ENCODE measurements around the gene TMA7.
A peak's percentile ranks its signal among the peaks of the same experiment; 100 is the strongest.
"Not testable (repeated sequence)": the region's sequence is repeated elsewhere in the genome, so short reads cannot be mapped to it uniquely, and the experiment has no call there.

TMA7 gene

DNA sequence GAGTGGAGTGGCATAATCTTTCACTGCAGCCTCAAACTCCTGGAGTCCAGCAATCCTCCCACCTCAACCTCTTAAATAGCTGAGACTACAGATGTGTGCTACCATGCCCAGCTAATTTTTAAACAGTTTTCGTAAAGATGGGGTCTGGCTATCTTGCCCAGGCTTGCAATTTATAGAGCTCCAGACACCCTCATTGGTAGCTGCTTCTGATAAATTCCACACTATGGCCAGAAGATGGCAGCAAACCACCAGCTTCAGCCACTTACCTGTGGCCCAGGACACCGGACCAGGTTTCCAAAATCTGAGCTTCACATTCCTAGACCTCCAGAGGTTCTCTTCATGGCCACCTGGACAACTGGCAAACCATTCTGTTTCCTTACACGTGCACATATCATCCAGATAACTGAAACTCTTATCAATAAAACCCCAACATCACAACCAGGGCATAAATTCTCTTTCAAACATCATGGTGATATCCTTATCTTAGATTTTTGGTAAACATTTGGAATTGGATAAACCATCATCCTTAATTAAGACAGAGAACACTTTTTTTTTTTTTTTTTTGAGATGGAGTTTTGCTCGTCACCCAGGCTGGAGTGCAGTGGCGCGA lies 39.1 kb upstream of the TMA7 start:
- peak; percentile 66 for DNase-seq (ENCODE audit: low read depth, low spot score)

DNA sequence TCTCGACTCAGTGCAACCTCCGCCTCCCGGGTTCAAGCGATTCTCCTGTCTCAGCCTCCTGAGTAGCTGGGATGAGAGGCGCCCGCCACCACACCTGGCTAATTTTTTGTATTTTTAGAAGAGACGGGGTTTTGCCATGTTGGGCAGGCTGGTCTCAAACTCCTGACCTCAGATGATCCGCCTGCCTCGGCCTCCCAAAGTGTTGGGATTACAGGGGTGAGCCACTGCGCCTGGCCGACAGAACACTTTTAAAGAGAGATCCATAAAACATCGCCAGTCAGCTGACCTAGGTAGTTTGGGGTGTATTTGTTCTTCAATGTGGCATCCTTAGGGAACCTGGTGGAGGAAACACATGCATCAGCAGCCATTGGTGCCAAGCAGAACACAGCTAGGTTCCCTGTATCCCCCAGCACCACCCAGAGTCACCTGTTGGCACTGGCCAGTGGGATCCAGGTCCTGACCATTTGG lies 38.6 kb upstream of the TMA7 start:
- H3K36me3 ChIP-seq (ENCODE audit: insufficient read depth, insufficient read length, low read length): peaks cover 55% of the 10 kb centered on the region
- H3K9me3 ChIP-seq (ENCODE audit: insufficient read depth, low read length); H3K4me1 ChIP-seq (ENCODE audit: insufficient read depth, insufficient read length); H3K9ac ChIP-seq (ENCODE audit: insufficient read length, low read depth); H3K4me3 ChIP-seq (ENCODE audit: insufficient read length, low read depth); DNase-seq (ENCODE audit: low read depth, low spot score); H3K27me3 ChIP-seq (ENCODE audit: insufficient read depth, insufficient read length): not testable (repeated sequence)

More for the DNA sequence above, 39.1 kb upstream of the TMA7 start:
- peaks cover 2% of the 10 kb centered on the region for H3K4me1 ChIP-seq (ENCODE audit: insufficient read depth, insufficient read length)
- H3K9ac ChIP-seq (ENCODE audit: insufficient read length, low read depth): no peak overlapping the region
- no peaks in the 10 kb centered on the region for H3K27me3 ChIP-seq (ENCODE audit: insufficient read depth, insufficient read length)
- H3K9me3 ChIP-seq (ENCODE audit: insufficient read depth, low read length): no peaks in the 10 kb centered on the region
- no peak overlapping the region for H3K4me3 ChIP-seq (ENCODE audit: insufficient read length, low read depth)
- TF ChIP-seq ZNF274 (IDR thresholded peaks at IDR 0.05; ENCODE audit: low read depth, low read length): no peak
- TF ChIP-seq YY1 (IDR thresholded peaks at IDR 0.05; ENCODE audit: insufficient read depth, insufficient read length): no peak
- TF ChIP-seq SUZ12 (IDR thresholded peaks at IDR 0.05; ENCODE audit: extremely low read depth, insufficient read depth, insufficient read length): no peak
- H3K36me3 ChIP-seq (ENCODE audit: insufficient read depth, insufficient read length, low read length): peaks cover 50% of the 10 kb centered on the region

DNA sequence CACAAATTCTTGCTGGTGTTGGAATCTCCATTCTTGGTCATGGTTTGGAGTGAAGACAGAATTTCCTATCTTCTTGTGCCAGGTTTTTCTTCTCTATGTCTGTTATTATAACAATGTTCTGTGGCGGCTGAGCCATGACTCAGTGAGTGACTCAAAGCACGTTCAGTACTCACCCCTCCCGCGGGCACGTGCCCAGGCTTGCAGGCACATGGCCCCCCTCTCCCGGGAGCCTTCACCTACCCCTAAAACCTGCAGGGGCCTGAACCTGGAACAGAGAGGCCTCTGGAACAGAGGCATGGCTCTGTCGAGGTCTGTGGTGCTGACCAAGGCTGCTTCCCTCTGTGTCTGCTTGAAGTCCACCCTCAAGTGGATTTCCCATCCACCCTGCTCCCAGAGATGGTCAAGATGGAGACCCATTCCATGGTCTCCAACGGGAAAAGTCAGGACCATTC lies 37.8 kb upstream of the TMA7 start:
- peaks cover 64% of the 10 kb centered on the region for H3K36me3 ChIP-seq (ENCODE audit: insufficient read depth, insufficient read length, low read length)
- no peak for DNase-seq (ENCODE audit: low read depth, low spot score)
- H3K9ac ChIP-seq (ENCODE audit: insufficient read length, low read depth): no peak overlapping the region
- no peaks in the 10 kb centered on the region for H3K9me3 ChIP-seq (ENCODE audit: insufficient read depth, low read length)
- no peaks in the 10 kb centered on the region for H3K27me3 ChIP-seq (ENCODE audit: insufficient read depth, insufficient read length)
- no peak overlapping the region for H3K4me3 ChIP-seq (ENCODE audit: insufficient read length, low read depth)
- peaks cover 2% of the 10 kb centered on the region for H3K4me1 ChIP-seq (ENCODE audit: insufficient read depth, insufficient read length)
- no peak for TF ChIP-seq ZNF274 (IDR thresholded peaks at IDR 0.05; ENCODE audit: low read depth, low read length)
- no peak for TF ChIP-seq SUZ12 (IDR thresholded peaks at IDR 0.05; ENCODE audit: extremely low read depth, insufficient read depth, insufficient read length)
- TF ChIP-seq YY1 (IDR thresholded peaks at IDR 0.05; ENCODE audit: insufficient read depth, insufficient read length): no peak

DNA sequence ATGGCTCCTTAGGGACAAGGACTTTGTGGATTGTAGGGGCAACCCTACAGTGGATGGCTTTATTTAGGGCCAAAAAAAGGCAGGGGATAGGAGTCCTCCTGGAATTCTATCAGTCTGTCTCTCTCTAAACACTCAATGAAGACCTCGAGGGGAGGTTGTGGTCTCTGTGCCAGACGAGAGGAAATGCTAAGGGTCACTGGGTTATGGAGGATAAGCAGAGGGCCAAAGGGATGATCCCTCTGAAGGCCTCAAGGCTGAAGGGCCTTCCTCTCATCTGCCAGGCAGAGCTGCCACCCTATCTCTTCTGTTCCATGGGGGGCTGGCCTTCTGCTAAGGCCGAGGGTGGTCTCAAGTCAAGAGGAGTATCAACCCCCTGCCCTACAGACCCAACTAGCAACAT lies 37.1 kb upstream of the TMA7 start:
- Histone ChIP-seq H3K9me3 (ENCODE audit: insufficient read depth, low read length) (no peaks in the 10 kb centered on the region), H3K4me3 (ENCODE audit: insufficient read length, low read depth) (no peak overlapping the region), H3K4me1 (ENCODE audit: insufficient read depth, insufficient read length) (peaks cover under 1% of the 10 kb centered on the region), H3K36me3 (ENCODE audit: insufficient read depth, insufficient read length, low read length) (peaks cover 69% of the 10 kb centered on the region), H3K27me3 (ENCODE audit: insufficient read depth, insufficient read length) (no peaks in the 10 kb centered on the region), H3K9ac (ENCODE audit: insufficient read length, low read depth) (no peak overlapping the region)
- no peak for TF ChIP-seq YY1 (IDR thresholded peaks at IDR 0.05; ENCODE audit: insufficient read depth, insufficient read length)
- TF ChIP-seq SUZ12 (IDR thresholded peaks at IDR 0.05; ENCODE audit: extremely low read depth, insufficient read depth, insufficient read length): no peak
- no peak for TF ChIP-seq ZNF274 (IDR thresholded peaks at IDR 0.05; ENCODE audit: low read depth, low read length)
- DNase-seq (ENCODE audit: low read depth, low spot score): no peak

DNA sequence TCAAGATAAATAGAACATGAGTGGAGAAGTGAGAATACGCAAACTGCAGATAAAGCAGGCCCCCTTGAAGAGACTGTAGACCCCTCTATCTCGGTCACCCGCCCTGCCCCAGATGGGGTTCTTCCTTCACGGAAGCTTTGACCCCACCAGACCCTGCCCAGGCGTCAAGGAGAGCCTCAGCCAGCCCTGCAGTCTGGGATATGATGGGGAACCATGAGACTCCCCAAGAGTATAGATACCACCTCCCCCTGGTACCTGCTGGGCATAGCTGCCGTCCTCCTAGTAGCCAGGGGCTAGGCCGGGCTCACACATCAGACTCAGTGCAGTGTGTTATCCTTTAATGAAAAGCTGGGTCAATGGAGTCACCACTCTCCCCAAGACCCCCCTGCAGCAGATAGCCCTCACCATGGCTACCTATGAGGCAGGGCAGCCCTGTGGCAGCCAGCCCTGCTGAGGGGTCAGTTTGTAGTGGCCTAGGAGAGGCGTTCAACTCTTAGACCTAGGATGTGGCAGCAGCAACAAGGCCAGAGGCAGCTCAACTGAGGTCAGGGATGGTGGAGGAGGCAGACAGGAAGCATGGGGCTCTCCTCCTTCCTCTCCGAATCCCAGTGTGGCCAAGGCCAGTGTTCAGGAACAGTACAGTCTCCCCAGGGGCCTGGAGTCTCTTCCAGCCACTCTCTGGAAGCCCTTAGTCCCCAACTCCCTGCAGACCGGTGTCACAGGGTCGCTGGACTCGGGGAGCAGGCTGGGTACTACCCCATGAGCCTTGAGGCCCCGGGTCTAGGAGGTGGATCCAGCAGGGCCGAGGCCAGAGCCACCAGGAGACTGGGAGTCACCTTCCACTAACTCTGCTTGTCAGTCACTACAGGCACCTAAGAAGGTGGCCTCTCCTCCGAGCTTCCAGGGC lies 36.3 kb upstream of the TMA7 start:
- H3K36me3 ChIP-seq (ENCODE audit: insufficient read depth, insufficient read length, low read length): peaks cover 77% of the 10 kb centered on the region
- no peaks in the 10 kb centered on the region for H3K4me1 ChIP-seq (ENCODE audit: insufficient read depth, insufficient read length)
- no peak for DNase-seq (ENCODE audit: low read depth, low spot score)

DNA sequence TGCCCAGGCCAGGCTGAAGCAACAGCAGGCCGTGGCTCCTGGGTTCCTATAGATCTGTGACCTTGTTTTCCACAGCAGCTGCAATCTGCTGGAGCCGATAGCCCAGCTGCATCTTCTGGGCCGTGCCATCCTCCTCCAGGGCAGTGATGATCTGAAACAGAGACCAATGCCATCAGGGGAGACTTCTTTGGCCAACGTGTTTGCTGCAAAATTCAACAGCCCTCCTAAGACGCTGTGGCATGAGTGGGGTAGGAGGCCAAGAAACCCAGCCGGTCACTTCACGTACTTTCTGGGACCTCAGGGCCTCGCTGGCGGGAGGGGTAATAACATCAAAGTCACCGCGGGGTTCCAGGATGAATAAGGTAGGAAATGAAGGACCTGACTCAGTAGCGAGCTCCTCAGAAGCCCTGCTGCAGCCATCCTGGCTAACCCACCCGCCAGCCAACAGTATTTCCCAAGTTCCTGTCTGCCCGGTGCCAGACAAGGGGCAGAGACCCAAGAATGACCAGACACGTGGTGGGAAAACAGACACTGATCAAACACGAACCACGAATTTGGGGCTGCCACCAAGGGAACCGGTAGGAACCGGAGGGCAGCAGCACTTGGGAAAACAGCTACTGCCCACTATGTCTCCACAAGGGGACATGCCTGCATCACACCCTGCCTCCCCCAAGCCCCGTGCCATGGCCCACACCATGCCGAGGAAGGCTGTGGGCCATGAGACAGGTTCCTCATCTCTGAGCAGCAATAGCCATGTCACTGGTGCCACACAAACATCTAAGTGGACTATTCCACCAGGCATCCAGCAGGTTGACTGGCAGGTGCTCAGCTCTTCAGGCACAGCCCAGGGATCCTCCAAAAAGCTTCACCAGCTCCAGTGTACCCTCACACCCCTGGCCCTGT lies 35.4 kb upstream of the TMA7 start:
- Histone ChIP-seq H3K4me3 (ENCODE audit: insufficient read length, low read depth) (no peak overlapping the region), H3K27me3 (ENCODE audit: insufficient read depth, insufficient read length) (no peaks in the 10 kb centered on the region), H3K9me3 (ENCODE audit: insufficient read depth, low read length) (no peaks in the 10 kb centered on the region), H3K4me1 (ENCODE audit: insufficient read depth, insufficient read length) (peaks cover 2% of the 10 kb centered on the region), H3K36me3 (ENCODE audit: insufficient read depth, insufficient read length, low read length) (peaks cover 86% of the 10 kb centered on the region), H3K9ac (ENCODE audit: insufficient read length, low read depth) (no peak overlapping the region)
- no peak for DNase-seq (ENCODE audit: low read depth, low spot score)
- TF ChIP-seq SUZ12 (IDR thresholded peaks at IDR 0.05; ENCODE audit: extremely low read depth, insufficient read depth, insufficient read length): no peak
- TF ChIP-seq YY1 (IDR thresholded peaks at IDR 0.05; ENCODE audit: insufficient read depth, insufficient read length): no peak
- no peak for TF ChIP-seq ZNF274 (IDR thresholded peaks at IDR 0.05; ENCODE audit: low read depth, low read length)

More for the DNA sequence above, 36.3 kb upstream of the TMA7 start:
- H3K4me3 ChIP-seq (ENCODE audit: insufficient read length, low read depth): no peak overlapping the region
- H3K9ac ChIP-seq (ENCODE audit: insufficient read length, low read depth): no peak overlapping the region
- no peaks in the 10 kb centered on the region for H3K27me3 ChIP-seq (ENCODE audit: insufficient read depth, insufficient read length)
- TF ChIP-seq SUZ12 (IDR thresholded peaks at IDR 0.05; ENCODE audit: extremely low read depth, insufficient read depth, insufficient read length): no peak
- no peak for TF ChIP-seq YY1 (IDR thresholded peaks at IDR 0.05; ENCODE audit: insufficient read depth, insufficient read length)
- TF ChIP-seq ZNF274 (IDR thresholded peaks at IDR 0.05; ENCODE audit: low read depth, low read length): no peak
- no peaks in the 10 kb centered on the region for H3K9me3 ChIP-seq (ENCODE audit: insufficient read depth, low read length)
